Measurements from ENCODE around the gene SPEM3.

- TF ChIP-seq CTCF (IDR thresholded peaks at IDR 0.05 in 8 of 11, conservative IDR thresholded peaks at IDR 0.05 in 3 of 11) (no peak), POLR2AphosphoS5 (IDR thresholded peaks at IDR 0.05) (peak in 2 of 3 donors; percentile 63 to 79)
These were observed 47.2 kb downstream of the SPEM3 start for GRCh38 chr17:7475764-7476422.

Data from spleen (tissue), 7 donors.